Hepatocyte (in vitro differentiated cells): ENCODE measurements around the gene CABP2.

Experiments
- EZH2phosphoT487 ChIP-seq: fragments of 200-600 bp; sonication (generic); IDR thresholded peaks from one replicate; pipeline ENCODE4 v1.6.1; 2018; ENCODE audit warnings: antibody characterized with exemption, mild to moderate bottlenecking, low read depth, moderate library complexity; ENCODE audit not compliant: unreplicated experiment, severe bottlenecking
- TF ChIP-seq, protein P1 (sequence below): fragments of 200-600 bp; sonication (generic); IDR thresholded peaks from 2 replicates; pipeline ENCODE4 v1.5.1; 2016; ENCODE audit warnings: antibody characterized with exemption, mild to moderate bottlenecking; ENCODE audit not compliant: poor library complexity

DNA sequence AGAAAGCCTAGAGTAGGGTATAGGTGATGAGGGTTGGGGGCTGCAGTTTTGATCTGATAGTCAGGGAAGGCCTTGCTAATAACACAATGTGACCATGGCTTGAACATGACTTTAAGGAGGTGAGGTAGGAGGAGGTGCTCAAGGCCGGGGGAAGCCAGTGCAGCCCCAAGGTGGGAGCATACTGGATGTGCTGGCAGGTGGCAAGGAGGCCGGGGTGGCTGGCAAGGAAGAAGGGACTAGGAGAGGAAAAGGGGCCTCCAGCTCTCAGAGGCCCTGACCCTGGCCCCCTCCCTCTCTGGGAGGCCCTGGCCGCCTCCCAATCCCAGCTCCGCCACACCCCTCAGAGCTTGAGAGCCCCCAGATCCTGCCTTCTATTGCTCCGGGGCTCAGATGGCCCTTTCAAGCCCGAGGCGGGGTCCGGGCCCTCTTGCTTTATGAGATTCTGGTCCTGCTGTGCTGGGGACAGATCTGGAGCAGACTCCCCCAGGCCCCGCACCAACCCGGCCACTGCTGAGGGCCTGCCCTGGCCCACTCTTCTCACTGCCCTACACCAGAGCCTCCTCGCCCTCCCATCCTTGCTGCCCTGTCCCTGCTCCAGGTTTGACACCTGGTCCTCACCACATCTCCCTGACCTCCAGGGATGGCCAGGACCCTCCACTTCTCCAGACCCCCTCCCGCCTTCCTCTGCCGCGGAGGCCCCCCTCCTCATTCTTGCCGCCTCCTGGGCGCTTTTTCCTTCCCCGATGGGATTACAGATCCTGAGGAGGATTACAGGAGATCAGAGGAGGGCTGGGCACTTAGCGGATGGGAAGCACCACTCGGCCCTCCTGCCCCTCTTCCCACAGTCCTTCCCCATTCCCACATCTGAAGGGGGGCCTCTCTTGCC lies 19.9 kb downstream of the CABP2 start:
- TF ChIP-seq, protein P1, sequence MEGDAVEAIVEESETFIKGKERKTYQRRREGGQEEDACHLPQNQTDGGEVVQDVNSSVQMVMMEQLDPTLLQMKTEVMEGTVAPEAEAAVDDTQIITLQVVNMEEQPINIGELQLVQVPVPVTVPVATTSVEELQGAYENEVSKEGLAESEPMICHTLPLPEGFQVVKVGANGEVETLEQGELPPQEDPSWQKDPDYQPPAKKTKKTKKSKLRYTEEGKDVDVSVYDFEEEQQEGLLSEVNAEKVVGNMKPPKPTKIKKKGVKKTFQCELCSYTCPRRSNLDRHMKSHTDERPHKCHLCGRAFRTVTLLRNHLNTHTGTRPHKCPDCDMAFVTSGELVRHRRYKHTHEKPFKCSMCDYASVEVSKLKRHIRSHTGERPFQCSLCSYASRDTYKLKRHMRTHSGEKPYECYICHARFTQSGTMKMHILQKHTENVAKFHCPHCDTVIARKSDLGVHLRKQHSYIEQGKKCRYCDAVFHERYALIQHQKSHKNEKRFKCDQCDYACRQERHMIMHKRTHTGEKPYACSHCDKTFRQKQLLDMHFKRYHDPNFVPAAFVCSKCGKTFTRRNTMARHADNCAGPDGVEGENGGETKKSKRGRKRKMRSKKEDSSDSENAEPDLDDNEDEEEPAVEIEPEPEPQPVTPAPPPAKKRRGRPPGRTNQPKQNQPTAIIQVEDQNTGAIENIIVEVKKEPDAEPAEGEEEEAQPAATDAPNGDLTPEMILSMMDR: no peak
- TF ChIP-seq EZH2phosphoT487: no peak
